ENCODE measurements around the gene TEX19.

- TF ChIP-seq, protein P1, sequence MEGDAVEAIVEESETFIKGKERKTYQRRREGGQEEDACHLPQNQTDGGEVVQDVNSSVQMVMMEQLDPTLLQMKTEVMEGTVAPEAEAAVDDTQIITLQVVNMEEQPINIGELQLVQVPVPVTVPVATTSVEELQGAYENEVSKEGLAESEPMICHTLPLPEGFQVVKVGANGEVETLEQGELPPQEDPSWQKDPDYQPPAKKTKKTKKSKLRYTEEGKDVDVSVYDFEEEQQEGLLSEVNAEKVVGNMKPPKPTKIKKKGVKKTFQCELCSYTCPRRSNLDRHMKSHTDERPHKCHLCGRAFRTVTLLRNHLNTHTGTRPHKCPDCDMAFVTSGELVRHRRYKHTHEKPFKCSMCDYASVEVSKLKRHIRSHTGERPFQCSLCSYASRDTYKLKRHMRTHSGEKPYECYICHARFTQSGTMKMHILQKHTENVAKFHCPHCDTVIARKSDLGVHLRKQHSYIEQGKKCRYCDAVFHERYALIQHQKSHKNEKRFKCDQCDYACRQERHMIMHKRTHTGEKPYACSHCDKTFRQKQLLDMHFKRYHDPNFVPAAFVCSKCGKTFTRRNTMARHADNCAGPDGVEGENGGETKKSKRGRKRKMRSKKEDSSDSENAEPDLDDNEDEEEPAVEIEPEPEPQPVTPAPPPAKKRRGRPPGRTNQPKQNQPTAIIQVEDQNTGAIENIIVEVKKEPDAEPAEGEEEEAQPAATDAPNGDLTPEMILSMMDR (IDR thresholded peaks at IDR 0.05), result no peak
- TF ChIP-seq POLR2A (IDR thresholded peaks at IDR 0.05), result no peak
These were observed 13.7 kb upstream of the TEX19 start for GRCh38 chr17:82345151-82345976.
